ENCODE results near the gene ZBTB16. TPM values are rescaled to one million over a fixed set of nuclear protein-coding genes. Genes with fewer than 3 reads are reported as not detected.

ZBTB16 gene
- total and polyA plus RNA-seq, 2 of the 4 experiments (the other 2 are of a cell fraction): not detected

DNA sequence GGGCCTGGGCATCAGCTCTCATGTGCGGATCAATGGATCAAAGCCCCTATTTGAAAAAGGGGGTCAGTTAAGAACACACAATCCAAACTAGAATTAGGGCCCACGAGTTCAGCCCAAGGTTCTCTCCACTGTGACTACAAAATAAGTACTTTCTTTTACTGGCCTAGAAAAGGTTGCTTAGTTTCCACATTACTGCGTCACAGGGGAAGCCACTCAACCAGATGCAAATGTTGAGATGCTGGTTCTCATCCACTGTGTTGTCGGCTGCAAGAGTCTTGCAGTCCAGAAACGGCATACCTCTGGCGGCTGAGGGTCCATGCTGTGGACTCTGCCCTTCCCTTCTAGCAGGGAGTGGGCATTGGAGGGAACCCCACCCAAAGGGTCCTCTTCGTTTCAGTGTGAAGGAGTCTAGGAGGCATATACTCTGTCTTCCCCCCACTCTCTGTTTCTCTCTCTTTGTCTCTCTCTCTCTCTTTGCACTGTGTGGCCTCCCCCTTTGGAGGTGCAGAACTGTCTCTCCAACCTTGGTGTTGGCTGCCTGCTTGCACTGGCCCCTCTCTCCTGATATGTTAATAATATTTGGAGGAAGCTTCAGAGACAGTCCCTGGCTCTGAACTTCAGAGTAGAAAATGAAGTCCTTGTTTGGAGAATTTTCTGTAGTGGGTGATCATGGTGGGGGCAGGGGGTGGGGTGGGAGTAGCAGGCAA is 137.6 kb downstream of the ZBTB16 start (continued):
- TF ChIP-seq RCOR1 (IDR thresholded peaks at IDR 0.05; ENCODE audit: insufficient replicate concordance, low read length): no peak

DNA sequence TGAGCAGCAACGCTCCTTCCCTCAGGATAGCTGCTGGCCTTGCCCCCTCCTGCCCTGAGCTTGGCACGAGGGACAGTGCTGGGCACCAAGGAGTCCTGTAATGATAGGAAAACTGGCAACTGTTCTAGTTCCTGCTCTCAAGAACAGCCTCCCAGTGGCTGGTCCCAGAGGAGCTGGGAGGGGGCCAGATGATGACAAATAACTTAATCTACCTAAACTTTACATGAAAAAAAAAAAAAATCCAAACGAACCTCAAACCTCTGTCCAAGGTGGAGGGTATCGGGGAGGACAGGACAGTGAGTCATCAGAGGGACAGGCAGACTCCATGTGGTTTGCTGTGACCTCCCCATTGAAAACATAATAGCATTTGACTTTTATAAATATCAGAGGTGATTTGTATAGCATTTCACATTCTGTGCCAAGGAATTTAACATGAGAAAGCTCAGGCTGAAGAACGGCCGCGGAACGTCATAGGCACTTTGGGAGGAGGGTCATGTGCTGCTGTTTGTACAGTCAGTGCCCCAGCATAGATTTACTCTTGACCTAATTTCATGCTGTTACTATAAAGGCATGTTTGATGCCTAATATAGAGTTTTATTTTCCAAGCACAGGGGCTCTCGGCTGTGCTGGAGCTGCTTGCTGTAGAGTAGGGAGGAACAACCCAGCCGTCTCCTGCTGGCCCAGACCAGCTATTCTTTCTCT is 138.4 kb downstream of the ZBTB16 start:
- no TSS peak for BruUV-seq (replicated peaks)
- Histone ChIP-seq H2AK5ac (ENCODE audit: low read depth, low read length) (no peak overlapping the region), H3K36me3 (ENCODE audit: control insufficient read depth, insufficient read depth, low read length) (no peaks in the 10 kb centered on the region), H3K9ac (ENCODE audit: low read depth, low read length) (no peak overlapping the region; the same call in 1 of the 2 replicates), H3K9me1 (ENCODE audit: insufficient read depth, low read length) (0 out of 2 replicates have a peak, but pooled peaks cover 3% of the 10 kb centered on the region), H4K8ac (ENCODE audit: low read depth in 2 of 2, low read length in 2 of 2) (no peak overlapping the region), H3K4me2 (ENCODE audit: low read depth, low read length) (peak overlapping the region; percentile 43; the same call in 1 of the 2 replicates), H2AK9ac (replicated peaks; ENCODE audit: low read depth, low read length, poor library complexity) (no peak overlapping the region), H2BK15ac (ENCODE audit: low read depth, low read length) (no peak overlapping the region), H3K56ac (ENCODE audit: extremely low read depth, insufficient read depth, low read length) (no peak overlapping the region), H2BK120ac (ENCODE audit: low read depth, low read length) (no peak overlapping the region), H3K4me1 (ENCODE audit: control insufficient read depth, insufficient read depth, low read length) (peaks cover 7% of the 10 kb centered on the region; the same call in 1 of the 2 replicates), H2BK20ac (ENCODE audit: low read depth, low read length) (no peak overlapping the region), H4K91ac (ENCODE audit: insufficient read depth, low read depth, low read length) (no peak overlapping the region), H3K14ac (replicated peaks; ENCODE audit: low read depth, low read length) (no peak overlapping the region), H3K9me3 (ENCODE audit: control insufficient read depth, insufficient read depth, low read length) (no peaks in the 10 kb centered on the region; the same call in 1 of the 2 replicates), H4K20me1 (ENCODE audit: insufficient read depth, low read length) (no peaks in the 10 kb centered on the region), H2AFZ (replicated peaks; ENCODE audit: low read length, poor library complexity) (no peak overlapping the region), H3K18ac (ENCODE audit: low read depth, low read length) (no peak overlapping the region; the same call in 1 of the 2 replicates), H3K4ac (ENCODE audit: low read depth, low read length) (no peak overlapping the region), H3K27ac (ENCODE audit: insufficient read depth, low read length) (peak overlapping the region; percentile 43; the same call in 1 of the 2 replicates), H3K27me3 (ENCODE audit: control insufficient read depth, insufficient read depth, low read length) (peaks cover 12% of the 10 kb centered on the region; the same call in 1 of the 2 replicates), H3K4me3 (ENCODE audit: insufficient read depth, low read depth, low read length) (no peak overlapping the region), H4K5ac (ENCODE audit: low read depth, low read length) (no peak overlapping the region), H3K23ac (ENCODE audit: low read depth, low read length) (no peak overlapping the region), H3K79me1 (ENCODE audit: low read depth in 1 of 2, low read length in 2 of 2) (no peaks in the 10 kb centered on the region), H2BK5ac (ENCODE audit: low read depth, low read length, poor library complexity, severe bottlenecking) (no peak overlapping the region)
- intact Hi-C loops (cut with micrococcal nuclease): loop anchor here (1.0 kb wide), 1 partner anchor 38 kb away; no protein-coding TSS in a partner anchor
- DNase-seq: peak; percentile 71
- WGBS, 2 experiments (ENCODE audit: extremely low coverage in 2 of 2, insufficient read length in 1 of 2): no CpG with 5 or more reads among the region's 10 CpGs
- CTCF ChIA-PET: interaction anchor here (0.6 to 1.3 kb wide), 2 partner anchors 63 to 1550 kb away, joined by 4 read pairs; no protein-coding TSS in a partner anchor
- POLR2A ChIA-PET (ENCODE audit: unreplicated experiment): interaction anchor here (0.7 kb wide), 1 partner anchor 10 kb away, joined by 4 read pairs; no protein-coding TSS in a partner anchor
- in situ Hi-C loops (cut with MboI; ENCODE audit: low sequenced_read_pairs): no loop called here
- ATAC-seq (ENCODE audit: low read depth): peak; percentile 89
- TF ChIP-seq, protein P1, sequence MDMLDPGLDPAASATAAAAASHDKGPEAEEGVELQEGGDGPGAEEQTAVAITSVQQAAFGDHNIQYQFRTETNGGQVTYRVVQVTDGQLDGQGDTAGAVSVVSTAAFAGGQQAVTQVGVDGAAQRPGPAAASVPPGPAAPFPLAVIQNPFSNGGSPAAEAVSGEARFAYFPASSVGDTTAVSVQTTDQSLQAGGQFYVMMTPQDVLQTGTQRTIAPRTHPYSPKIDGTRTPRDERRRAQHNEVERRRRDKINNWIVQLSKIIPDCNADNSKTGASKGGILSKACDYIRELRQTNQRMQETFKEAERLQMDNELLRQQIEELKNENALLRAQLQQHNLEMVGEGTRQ (IDR thresholded peaks at IDR 0.05; ENCODE audit: low read depth, low read length): peak; percentile 80
- TF ChIP-seq FOS (IDR thresholded peaks at IDR 0.05; ENCODE audit: low read depth, low read length) (peak; percentile 4; the same call in 1 of the 2 replicates), MAZ (IDR thresholded peaks at IDR 0.05; ENCODE audit: borderline replicate concordance, low read depth, low read length) (no peak), CHD1 (IDR thresholded peaks at IDR 0.05; ENCODE audit: low read depth, low read length) (no peak)
- dilution Hi-C loops (cut with HindIII; ENCODE audit: low sequenced_read_pairs, unreplicated experiment): no loop called here

Measured in IMR-90 (cell line).